Keratinocyte (primary cell): ENCODE measurements around the gene ZNF641. TPM values are rescaled to one million over a fixed set of nuclear protein-coding genes. Genes with fewer than 3 reads are reported as not detected.

Experiments
- DNase-seq: peaks from one replicate; pipeline ENCODE4 v3.0.0-alpha.2; 2011; ENCODE audit warnings: low read depth, missing footprints, low spot score
- FAIRE-seq: peaks from 2 replicates; lab custom pipeline; 2011; peaks lifted over from hg19 to GRCh38; lab: Jason Lieb, UNC
- H2AFZ ChIP-seq: 2 replicates; pipeline ENCODE4 v1.6.0; 2012; ENCODE audit warnings: low read length, control low read depth, inconsistent platforms; ENCODE audit not compliant: control insufficient read depth
- H3K27ac ChIP-seq: 2 replicates; pipeline ENCODE4 v1.5.1; 2011; ENCODE audit warnings: low read length; ENCODE audit not compliant: control insufficient read depth, insufficient read depth
- H3K27me3 ChIP-seq: 3 replicates; pipeline ENCODE4 v1.6.0; 2011; ENCODE audit warnings: low read length; ENCODE audit not compliant: control insufficient read depth, insufficient read depth; ENCODE audit errors: extremely low read depth
- H3K36me3 ChIP-seq, 2 experiments: 2 replicates in 1 of 2; 3 replicates in 1 of 2; pipeline ENCODE4 v1.5.1; 2011; ENCODE audit warnings: low read length in 2 of 2, mild to moderate bottlenecking in 1 of 2; ENCODE audit not compliant: control insufficient read depth in 2 of 2, insufficient read depth in 2 of 2; ENCODE audit errors: extremely low read depth in 1 of 2
- H3K4me1 ChIP-seq: 3 replicates; pipeline ENCODE4 v1.5.1; 2011; ENCODE audit warnings: low read length; ENCODE audit not compliant: control insufficient read depth, insufficient read depth; ENCODE audit errors: extremely low read depth
- H3K4me2 ChIP-seq: 3 replicates; pipeline ENCODE4 v1.6.0; 2011; ENCODE audit warnings: low read depth, low read length; ENCODE audit not compliant: control insufficient read depth, insufficient read depth; ENCODE audit errors: extremely low read depth
- H3K4me3 ChIP-seq, 3 experiments: fragments of 200-600 bp in 1 of 3; sonication (generic) in 1 of 3; 2 replicates in 2 of 3; 3 replicates in 1 of 3; pipeline ENCODE4 v1.5.1; 2011 to 2016; ENCODE audit warnings: low read length in 3 of 3, mild to moderate bottlenecking in 3 of 3, control low read depth in 2 of 3, inconsistent platforms in 1 of 3, low read depth in 1 of 3, mixed read lengths in 1 of 3, mixed run types in 1 of 3, moderate library complexity in 1 of 3; ENCODE audit not compliant: control insufficient read depth in 2 of 3, insufficient read depth in 2 of 3; ENCODE audit errors: extremely low read depth in 1 of 3
- H3K79me2 ChIP-seq: 2 replicates; pipeline ENCODE4 v1.6.0; 2012; ENCODE audit warnings: low read length; ENCODE audit not compliant: control insufficient read depth, insufficient read depth
- H3K9ac ChIP-seq: 3 replicates; pipeline ENCODE4 v1.6.0; 2011; ENCODE audit warnings: low read length; ENCODE audit not compliant: control insufficient read depth, insufficient read depth; ENCODE audit errors: extremely low read depth
- H3K9me1 ChIP-seq: 3 replicates; pipeline ENCODE4 v1.6.0; 2011; ENCODE audit warnings: low read length; ENCODE audit not compliant: control insufficient read depth, insufficient read depth; ENCODE audit errors: extremely low read depth
- H3K9me3 ChIP-seq: 2 replicates; pipeline ENCODE4 v1.5.1; 2012; ENCODE audit warnings: low read depth, low read length; ENCODE audit not compliant: control insufficient read depth
- H4K20me1 ChIP-seq: 3 replicates; pipeline ENCODE4 v1.6.0; 2011; ENCODE audit warnings: low read length; ENCODE audit not compliant: control insufficient read depth, insufficient read depth; ENCODE audit errors: extremely low read depth
- CTCF ChIP-seq, 3 experiments: IDR thresholded peaks in 1 of 3; conservative IDR thresholded peaks in 1 of 3; optimal IDR thresholded peaks in 1 of 3; 2 replicates in 2 of 3; 3 replicates in 1 of 3; pipeline versions ENCODE3 to v1.5.1; 2011; ENCODE audit warnings: low read length in 3 of 3, mild to moderate bottlenecking in 3 of 3, moderate library complexity in 2 of 3, control low read depth in 1 of 3, inconsistent platforms in 1 of 3; ENCODE audit not compliant: insufficient read depth in 2 of 3; ENCODE audit errors: extremely low read depth in 1 of 3
- EZH2 ChIP-seq: IDR thresholded peaks from one replicate; pipeline ENCODE4 v1.6.1; 2012; ENCODE audit warnings: inconsistent platforms, mild to moderate bottlenecking, low read length, moderate library complexity
- dilution Hi-C: fragments of 300-500 bp; cut with MboI; formaldehyde crosslinking; loops from one replicate; pipeline ENCODE4 v1.7.0; 2020; ENCODE audit warnings: low sequenced_read_pairs; ENCODE audit not compliant: extremely low pct_ligation_motif_present
- polyA plus RNA-seq, 5 experiments: library from polyadenylated mRNA; depleted of rRNA in 3 of 5; stranded (reverse) in 3 of 5; stranded (forward) in 1 of 5; unstranded in 1 of 5; fragments of >200 nt; gene quantifications; 1 replicate in 1 of 5; 2 replicates in 3 of 5; 3 replicates in 1 of 5; pipeline versions ENCODE4 v1.2.1 to v1.2.3, GENCODE V29; 2011 to 2012; ENCODE audit warnings: missing spikeins in 2 of 5, low read depth in 1 of 5, low replicate concordance in 1 of 5

The ZNF641 gene
- polyA plus RNA-seq, 1 donor (not counting 4 experiments of a cell fraction or from before 2014, with no cell fraction given): 6.4 TPM

GRCh38 chr12:48358937-48359513 lies 8.3 kb upstream of the ZNF641 start:
- TF ChIP-seq EZH2 (no peak), CTCF (optimal IDR thresholded peaks at IDR 0.05 in 1 of 3, IDR thresholded peaks at IDR 0.05 in 1 of 3, conservative IDR thresholded peaks at IDR 0.05 in 1 of 3; ENCODE audit: extremely low read depth in 1 of 3, insufficient read depth in 2 of 3, low read length in 3 of 3) (no peak)
- H3K4me1 ChIP-seq: peaks cover 10% of the 10 kb centered on the region
- no peak overlapping the region for H3K4me3 ChIP-seq
- no peaks in the 10 kb centered on the region for H3K9me3 ChIP-seq
- dilution Hi-C loops: no loop called here
- no peak overlapping the region for H3K27ac ChIP-seq
- FAIRE-seq (no peak), DNase-seq (no peak)
- H3K36me3 ChIP-seq: no peaks in the 10 kb centered on the region
- no peaks in the 10 kb centered on the region for H4K20me1 ChIP-seq
- no peak overlapping the region for H2AFZ ChIP-seq
- H3K79me2 ChIP-seq: no peaks in the 10 kb centered on the region
- H3K27me3 ChIP-seq: no peaks in the 10 kb centered on the region
- no peaks in the 10 kb centered on the region for H3K9me1 ChIP-seq
- H3K4me2 ChIP-seq: no peak overlapping the region
- H3K9ac ChIP-seq: no peak overlapping the region

- Histone ChIP-seq H3K27me3 (no peaks in the 10 kb centered on the region), H3K9ac (no peak overlapping the region), H3K27ac (peak overlapping the region; percentile 49), H3K4me3 (no peak overlapping the region), H4K20me1 (no peaks in the 10 kb centered on the region), H3K9me1 (no peaks in the 10 kb centered on the region), H2AFZ (peak overlapping the region; percentile 56), H3K4me2 (no peak overlapping the region), H3K36me3 (no peaks in the 10 kb centered on the region), H3K79me2 (no peaks in the 10 kb centered on the region), H3K9me3 (no peaks in the 10 kb centered on the region), H3K4me1 (peaks cover 14% of the 10 kb centered on the region)
- dilution Hi-C loops: no loop called here
- TF ChIP-seq CTCF (optimal IDR thresholded peaks at IDR 0.05 in 1 of 3, IDR thresholded peaks at IDR 0.05 in 1 of 3, conservative IDR thresholded peaks at IDR 0.05 in 1 of 3; ENCODE audit: extremely low read depth in 1 of 3, insufficient read depth in 2 of 3, low read length in 3 of 3): no peak
- TF ChIP-seq EZH2: no peak
- DNase-seq: no peak
- FAIRE-seq: peak; percentile 43
Observed at GRCh38 chr12:48356041-48356768, 5.5 kb upstream of the ZNF641 start.
